Left ventricle myocardium superior (tissue), 1 donor: Measurements from ENCODE around the gene LAMA4. TPM values are rescaled to one million over a fixed set of nuclear protein-coding genes. Genes with fewer than 3 reads are reported as not detected.

Source experiments
- ATAC-seq: fragments of 200-7000 bp; cut with Tn5 transposase; one replicate; pipeline ENCODE4 v1.9.1; 2020; ENCODE audit warnings: mild to moderate bottlenecking, moderate library complexity
- DNase-seq: peaks from one replicate; pipeline ENCODE4 v3.0.0-alpha.2; 2020
- intact Hi-C: fragments of 100-400 bp; cut with micrococcal nuclease; formaldehyde crosslinking; loops from one replicate; pipeline ENCODE4 v1.11.0; 2022
- total RNA-seq: library from RNA; stranded (reverse); fragmentation: NEBNext Ultra II Directional; extraction: Animal tissue kit (Norgen Biotek cat#: 25700); gene quantifications from one replicate; pipeline ENCODE4 v1.2.1, GENCODE V29; 2021
- donor health status: DM: no; HTN: yes; CAD: no; lungs with severe emphysema.

Gene LAMA4
- total RNA-seq, 1 donor from 2014 or later, result 50.6 TPM

- no peak for DNase-seq
- peak; percentile 70 for ATAC-seq
- intact Hi-C loops, result no loop called here
Measured at GRCh38 chr6:112199001-112199403, 55.4 kb downstream of the LAMA4 start.

GRCh38 chr6:112198582-112198981 lies 55.8 kb downstream of the LAMA4 start:
- intact Hi-C loops, result no loop called here
- DNase-seq (no peak), ATAC-seq (peak; percentile 45)

GRCh38 chr6:112197636-112198035 lies 56.7 kb downstream of the LAMA4 start:
- no peak for DNase-seq
- intact Hi-C loops, result no loop called here
- peak; percentile 46 for ATAC-seq

GRCh38 chr6:112196306-112196705 lies 58.1 kb downstream of the LAMA4 start:
- ATAC-seq (no peak), DNase-seq (no peak)
- intact Hi-C loops, result no loop called here

- intact Hi-C loops, result no loop called here
- no peak for DNase-seq
- no peak for ATAC-seq
Measured at GRCh38 chr6:112195166-112195565, 59.2 kb downstream of the LAMA4 start.

- intact Hi-C loops, result no loop called here
- DNase-seq, result no peak
- no peak for ATAC-seq
Measured at GRCh38 chr6:112194511-112194910, 59.9 kb downstream of the LAMA4 start.

- peak; percentile 11 for ATAC-seq
- no peak for DNase-seq
- intact Hi-C loops, result no loop called here
Measured at GRCh38 chr6:112193535-112194051, 60.8 kb downstream of the LAMA4 start.

- intact Hi-C loops, result no loop called here
- DNase-seq (no peak), ATAC-seq (peak; percentile 59)
Measured at GRCh38 chr6:112193117-112193516, 61.2 kb downstream of the LAMA4 start.

GRCh38 chr6:112191509-112192020 lies 62.8 kb downstream of the LAMA4 start:
- ATAC-seq (no peak), DNase-seq (no peak)
- intact Hi-C loops, result no loop called here

GRCh38 chr6:112190164-112190563 lies 64.2 kb downstream of the LAMA4 start:
- ATAC-seq (no peak), DNase-seq (no peak)
- intact Hi-C loops, result no loop called here

GRCh38 chr6:112189494-112189893 lies 64.9 kb downstream of the LAMA4 start:
- intact Hi-C loops, result no loop called here
- ATAC-seq, result peak; percentile 60
- no peak for DNase-seq

GRCh38 chr6:112188906-112189305 lies 65.5 kb downstream of the LAMA4 start:
- DNase-seq, result no peak
- intact Hi-C loops, result no loop called here
- ATAC-seq, result no peak

GRCh38 chr6:112187736-112188135 lies 66.6 kb downstream of the LAMA4 start:
- DNase-seq (no peak), ATAC-seq (no peak)
- intact Hi-C loops, result no loop called here

- DNase-seq (no peak), ATAC-seq (no peak)
- intact Hi-C loops, result loop anchor here (5.0 kb wide), 1 partner anchor 67 kb away; the partner anchor contains the start of gene LAMA4
Measured at GRCh38 chr6:112184951-112185350, 69.4 kb downstream of the LAMA4 start.

- no peak for DNase-seq
- intact Hi-C loops, result loop anchor here (5.0 kb wide), 1 partner anchor 69 kb away; the partner anchor contains the start of gene LAMA4
- no peak for ATAC-seq
Measured at GRCh38 chr6:112183271-112183671, 71.1 kb downstream of the LAMA4 start.

GRCh38 chr6:112181130-112181529 lies 73.2 kb downstream of the LAMA4 start:
- DNase-seq (no peak), ATAC-seq (peak; percentile 49)
- intact Hi-C loops, result loop anchor here (2.0 to 5.0 kb wide), 2 partner anchors 71 to 132 kb away; partner anchors contain the start of gene LAMA4

GRCh38 chr6:112180095-112180820 lies 74.1 kb downstream of the LAMA4 start:
- ATAC-seq (peak; percentile 83), DNase-seq (no peak)
- intact Hi-C loops, result loop anchor here (2.0 to 5.0 kb wide), 2 partner anchors 72 to 133 kb away; partner anchors contain the start of gene LAMA4

GRCh38 chr6:112179631-112180030 lies 74.7 kb downstream of the LAMA4 start:
- DNase-seq (no peak), ATAC-seq (no peak)
- intact Hi-C loops, result loop anchor here (2.0 to 5.0 kb wide), 2 partner anchors 73 to 133 kb away; partner anchors contain the start of gene LAMA4

- ATAC-seq (no peak), DNase-seq (no peak)
- intact Hi-C loops, result no loop called here
Measured at GRCh38 chr6:112178846-112179245, 75.5 kb downstream of the LAMA4 start.

- ATAC-seq, result no peak
- DNase-seq, result no peak
- intact Hi-C loops, result no loop called here
Measured at GRCh38 chr6:112177092-112177491, 77.3 kb downstream of the LAMA4 start.

- no peak for DNase-seq
- ATAC-seq, result no peak
- intact Hi-C loops, result no loop called here
Measured at GRCh38 chr6:112176175-112176574, 78.2 kb downstream of the LAMA4 start.
